Measurements from ENCODE around the gene CCN2. TPM values are rescaled to one million over a fixed set of nuclear protein-coding genes. Genes with fewer than 3 reads are reported as not detected.

Gene CCN2
- total RNA-seq, 1 experiment from 2014 or later = 44.1 TPM

DNA sequence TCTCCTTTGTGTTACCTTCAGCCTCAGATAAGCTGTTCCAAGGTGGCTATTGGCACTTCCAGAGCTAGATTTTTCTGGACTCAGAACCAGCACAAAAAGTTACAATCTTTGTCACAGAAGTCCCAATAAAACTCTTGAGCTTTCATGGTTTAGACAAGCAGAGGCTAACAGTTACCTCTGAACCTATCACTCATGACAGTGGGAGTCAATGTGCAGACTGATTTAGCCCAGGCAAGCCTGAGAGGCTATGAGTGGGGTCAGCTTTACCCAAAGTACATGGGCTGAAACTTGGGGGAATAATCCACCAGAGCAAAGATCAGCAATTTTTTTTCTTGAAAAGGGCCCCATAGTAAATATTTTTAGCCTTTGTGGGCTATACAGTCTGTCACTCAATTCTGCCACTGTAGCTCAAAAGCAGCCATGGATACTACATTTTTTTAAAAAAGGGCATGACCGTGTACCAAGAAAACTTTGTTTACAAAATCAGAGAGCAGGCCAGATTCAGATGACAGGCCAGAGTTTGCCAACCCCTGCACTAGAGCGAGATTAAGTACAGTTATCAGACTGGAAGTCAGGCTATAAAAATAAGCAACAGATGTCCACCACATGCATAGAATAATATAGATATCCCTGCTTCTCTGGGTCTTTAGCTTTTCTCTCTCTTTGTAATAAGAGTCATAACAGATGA, 20.0 kb downstream of the CCN2 start:
- Histone ChIP-seq H3K9ac (ENCODE audit: extremely low read depth, insufficient read length, low read length) (no peak overlapping the region), H3K14ac (ENCODE audit: insufficient read depth, low read length) (no peak overlapping the region), H2AFZ (ENCODE audit: low read length) (no peak overlapping the region), H4K5ac (ENCODE audit: insufficient read length, low read depth, low read length) (no peak overlapping the region), H4K8ac (replicated peaks; ENCODE audit: insufficient read length, low read depth, low read length) (no peak overlapping the region), H3K4me2 (ENCODE audit: insufficient read depth, insufficient read length, low read length) (no peak overlapping the region), H3K79me2 (ENCODE audit: insufficient read depth, low read length) (no peaks in the 10 kb centered on the region), H2BK12ac (ENCODE audit: insufficient read length, low read depth, low read length) (no peak overlapping the region), H3T11ph (ENCODE audit: low read length) (no peak overlapping the region), H4K20me1 (ENCODE audit: control insufficient read depth, insufficient read depth, insufficient read length) (no peaks in the 10 kb centered on the region), H2BK120ac (ENCODE audit: low read depth, low read length, poor library complexity, severe bottlenecking) (no peak overlapping the region), H3K9me3 (ENCODE audit: control insufficient read depth, low read depth, low read length) (no peaks in the 10 kb centered on the region), H3K56ac (ENCODE audit: insufficient read length, low read depth, low read length) (no peak overlapping the region), H3K4me1 (ENCODE audit: insufficient read depth, low read length) (no peaks in the 10 kb centered on the region), H3K4ac (ENCODE audit: low read depth, low read length) (no peak overlapping the region), H3K79me1 (ENCODE audit: insufficient read depth, low read depth, low read length, poor library complexity, severe bottlenecking) (no peaks in the 10 kb centered on the region), H3K18ac (ENCODE audit: insufficient read length, low read depth, low read length) (no peak overlapping the region), H2BK5ac (ENCODE audit: insufficient read length, low read length) (no peak overlapping the region), H2BK20ac (ENCODE audit: low read depth, low read length, poor library complexity, severe bottlenecking) (no peak overlapping the region), H4K91ac (ENCODE audit: insufficient read length, low read depth, low read length) (no peak overlapping the region), H2AK5ac (ENCODE audit: insufficient read length, low read length) (no peak overlapping the region), H2BK15ac (ENCODE audit: low read depth, low read length) (no peak overlapping the region), H3K23me2 (ENCODE audit: insufficient read length, low read depth, low read length, poor library complexity, severe bottlenecking) (no peaks in the 10 kb centered on the region), H3K27me3 (ENCODE audit: insufficient read depth, low read length) (no peaks in the 10 kb centered on the region), H3K27ac (ENCODE audit: insufficient read length, low read depth, low read length) (no peak overlapping the region), H3K23ac (ENCODE audit: insufficient read length, low read depth, low read length) (no peak overlapping the region)
- Mint-ChIP-seq H3K36me3 (ENCODE audit: insufficient read depth in 1 of 3, low read depth in 3 of 3) (peaks cover 3 to 33% (median 4%) of the 10 kb centered on the region in 3 experiments; a peak in 6 of 7 replicates), H3K27me3 (ENCODE audit: low read depth) (no peaks in the 10 kb centered on the region; the same call in 1 of the 2 replicates), H3K9me3 (no peaks in the 10 kb centered on the region), H3K27ac (no peak overlapping the region), H3K4me1 (peaks cover 3 to 8% of the 10 kb centered on the region in 2 experiments; a peak in 2 of 4 replicates), H3K4me3 (no peak overlapping the region)
- DNase-seq = no peak
- no CpG with 5 or more reads among the region's 2 CpGs for WGBS (ENCODE audit: extremely low coverage, insufficient read length, low lambda C conversion rate)
- TF ChIP-seq, protein P1, sequence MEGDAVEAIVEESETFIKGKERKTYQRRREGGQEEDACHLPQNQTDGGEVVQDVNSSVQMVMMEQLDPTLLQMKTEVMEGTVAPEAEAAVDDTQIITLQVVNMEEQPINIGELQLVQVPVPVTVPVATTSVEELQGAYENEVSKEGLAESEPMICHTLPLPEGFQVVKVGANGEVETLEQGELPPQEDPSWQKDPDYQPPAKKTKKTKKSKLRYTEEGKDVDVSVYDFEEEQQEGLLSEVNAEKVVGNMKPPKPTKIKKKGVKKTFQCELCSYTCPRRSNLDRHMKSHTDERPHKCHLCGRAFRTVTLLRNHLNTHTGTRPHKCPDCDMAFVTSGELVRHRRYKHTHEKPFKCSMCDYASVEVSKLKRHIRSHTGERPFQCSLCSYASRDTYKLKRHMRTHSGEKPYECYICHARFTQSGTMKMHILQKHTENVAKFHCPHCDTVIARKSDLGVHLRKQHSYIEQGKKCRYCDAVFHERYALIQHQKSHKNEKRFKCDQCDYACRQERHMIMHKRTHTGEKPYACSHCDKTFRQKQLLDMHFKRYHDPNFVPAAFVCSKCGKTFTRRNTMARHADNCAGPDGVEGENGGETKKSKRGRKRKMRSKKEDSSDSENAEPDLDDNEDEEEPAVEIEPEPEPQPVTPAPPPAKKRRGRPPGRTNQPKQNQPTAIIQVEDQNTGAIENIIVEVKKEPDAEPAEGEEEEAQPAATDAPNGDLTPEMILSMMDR (conservative IDR thresholded peaks at IDR 0.05) = no peak

Measured in H9 (cell line).